Measurements from ENCODE around the gene MYMX. TPM values are rescaled to one million over a fixed set of nuclear protein-coding genes. Genes with fewer than 3 reads are reported as not detected.

MYMX gene
- total and polyA plus RNA-seq, 2 of the 13 experiments (the other 11 are each of a cell fraction or from before 2014, with no cell fraction given): not detected

DNA sequence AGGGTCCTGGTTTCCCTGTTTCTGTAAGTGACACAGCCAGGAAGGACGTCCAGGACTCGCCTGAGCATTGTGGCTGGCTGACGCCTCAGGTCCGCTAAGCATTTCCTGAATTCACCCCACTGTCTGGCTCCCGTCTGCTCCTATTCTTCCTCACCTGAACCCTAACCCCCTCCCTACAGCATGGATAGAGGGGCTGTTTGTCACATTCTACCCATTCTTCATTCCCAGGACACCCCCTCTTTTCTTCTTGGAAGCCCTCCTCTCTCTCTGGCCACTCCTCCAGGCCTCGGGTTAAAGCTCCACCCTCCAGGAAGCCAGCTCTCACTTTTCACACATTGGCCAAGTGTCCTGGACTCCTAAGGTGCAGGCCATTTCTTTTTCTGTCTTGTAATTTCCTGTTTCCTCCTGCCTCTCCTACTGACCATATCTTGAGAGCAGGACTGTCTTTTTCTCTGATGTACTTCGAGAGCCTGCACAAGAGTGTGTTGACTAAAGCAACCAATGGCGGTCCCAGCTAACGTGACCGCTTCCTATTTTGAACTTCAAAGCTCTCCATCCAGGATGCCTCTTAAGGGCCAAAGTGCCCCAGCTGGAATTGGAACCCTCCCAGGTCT, 24.2 kb upstream of the MYMX start (continued):
- peak; percentile 55 for TF ChIP-seq RNF2 (conservative IDR thresholded peaks at IDR 0.05; ENCODE audit: low read depth)
- no peak for TF ChIP-seq MAFK (conservative IDR thresholded peaks at IDR 0.05 in 1 of 2, IDR thresholded peaks at IDR 0.05 in 1 of 2; ENCODE audit: low read length in 2 of 2)
- no peak for TF ChIP-seq ZNF761 (CRISPR knock-in tag; conservative IDR thresholded peaks at IDR 0.05)
- TF ChIP-seq ZNF350 (CRISPR knock-in tag; IDR thresholded peaks at IDR 0.05; ENCODE audit: borderline replicate concordance, low read depth): peak; percentile 20; the same call in 1 of the 2 replicates
- TF ChIP-seq JDP2 (CRISPR knock-in tag; IDR thresholded peaks at IDR 0.05; ENCODE audit: borderline replicate concordance): no peak
- TF ChIP-seq GLI4 (CRISPR knock-in tag; IDR thresholded peaks at IDR 0.05; ENCODE audit: borderline replicate concordance): no peak
- TF ChIP-seq MAFF (IDR thresholded peaks at IDR 0.05; ENCODE audit: low read depth, low read length): no peak
- no peak for TF ChIP-seq ZNF530 (CRISPR knock-in tag; IDR thresholded peaks at IDR 0.05; ENCODE audit: low read depth)
- no peak for TF ChIP-seq HOXA7 (CRISPR knock-in tag; IDR thresholded peaks at IDR 0.05)
- no peak for TF ChIP-seq WIZ (CRISPR knock-in tag; IDR thresholded peaks at IDR 0.05)
- peak; percentile 65 for TF ChIP-seq ELF3 (CRISPR knock-in tag; IDR thresholded peaks at IDR 0.05)
- TF ChIP-seq, protein P1, sequence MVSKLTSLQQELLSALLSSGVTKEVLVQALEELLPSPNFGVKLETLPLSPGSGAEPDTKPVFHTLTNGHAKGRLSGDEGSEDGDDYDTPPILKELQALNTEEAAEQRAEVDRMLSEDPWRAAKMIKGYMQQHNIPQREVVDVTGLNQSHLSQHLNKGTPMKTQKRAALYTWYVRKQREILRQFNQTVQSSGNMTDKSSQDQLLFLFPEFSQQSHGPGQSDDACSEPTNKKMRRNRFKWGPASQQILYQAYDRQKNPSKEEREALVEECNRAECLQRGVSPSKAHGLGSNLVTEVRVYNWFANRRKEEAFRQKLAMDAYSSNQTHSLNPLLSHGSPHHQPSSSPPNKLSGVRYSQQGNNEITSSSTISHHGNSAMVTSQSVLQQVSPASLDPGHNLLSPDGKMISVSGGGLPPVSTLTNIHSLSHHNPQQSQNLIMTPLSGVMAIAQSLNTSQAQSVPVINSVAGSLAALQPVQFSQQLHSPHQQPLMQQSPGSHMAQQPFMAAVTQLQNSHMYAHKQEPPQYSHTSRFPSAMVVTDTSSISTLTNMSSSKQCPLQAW (CRISPR knock-in tag; IDR thresholded peaks at IDR 0.05): no peak
- peak; percentile 45 for TF ChIP-seq SAP130 (CRISPR knock-in tag; IDR thresholded peaks at IDR 0.05; ENCODE audit: low read depth)
- TF ChIP-seq ZNF382 (CRISPR knock-in tag; IDR thresholded peaks at IDR 0.05; ENCODE audit: borderline replicate concordance): no peak
- no peak for TF ChIP-seq ZNF143 (CRISPR knock-in tag; IDR thresholded peaks at IDR 0.05)
- TF ChIP-seq, protein P2, sequence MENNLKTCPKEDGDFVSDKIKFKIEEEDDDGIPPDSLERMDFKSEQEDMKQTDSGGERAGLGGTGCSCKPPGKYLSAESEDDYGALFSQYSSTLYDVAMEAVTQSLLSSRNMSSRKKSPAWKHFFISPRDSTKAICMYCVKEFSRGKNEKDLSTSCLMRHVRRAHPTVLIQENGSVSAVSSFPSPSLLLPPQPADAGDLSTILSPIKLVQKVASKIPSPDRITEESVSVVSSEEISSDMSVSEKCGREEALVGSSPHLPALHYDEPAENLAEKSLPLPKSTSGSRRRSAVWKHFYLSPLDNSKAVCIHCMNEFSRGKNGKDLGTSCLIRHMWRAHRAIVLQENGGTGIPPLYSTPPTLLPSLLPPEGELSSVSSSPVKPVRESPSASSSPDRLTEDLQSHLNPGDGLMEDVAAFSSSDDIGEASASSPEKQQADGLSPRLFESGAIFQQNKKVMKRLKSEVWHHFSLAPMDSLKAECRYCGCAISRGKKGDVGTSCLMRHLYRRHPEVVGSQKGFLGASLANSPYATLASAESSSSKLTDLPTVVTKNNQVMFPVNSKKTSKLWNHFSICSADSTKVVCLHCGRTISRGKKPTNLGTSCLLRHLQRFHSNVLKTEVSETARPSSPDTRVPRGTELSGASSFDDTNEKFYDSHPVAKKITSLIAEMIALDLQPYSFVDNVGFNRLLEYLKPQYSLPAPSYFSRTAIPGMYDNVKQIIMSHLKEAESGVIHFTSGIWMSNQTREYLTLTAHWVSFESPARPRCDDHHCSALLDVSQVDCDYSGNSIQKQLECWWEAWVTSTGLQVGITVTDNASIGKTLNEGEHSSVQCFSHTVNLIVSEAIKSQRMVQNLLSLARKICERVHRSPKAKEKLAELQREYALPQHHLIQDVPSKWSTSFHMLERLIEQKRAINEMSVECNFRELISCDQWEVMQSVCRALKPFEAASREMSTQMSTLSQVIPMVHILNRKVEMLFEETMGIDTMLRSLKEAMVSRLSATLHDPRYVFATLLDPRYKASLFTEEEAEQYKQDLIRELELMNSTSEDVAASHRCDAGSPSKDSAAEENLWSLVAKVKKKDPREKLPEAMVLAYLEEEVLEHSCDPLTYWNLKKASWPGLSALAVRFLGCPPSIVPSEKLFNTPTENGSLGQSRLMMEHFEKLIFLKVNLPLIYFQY (CRISPR knock-in tag; IDR thresholded peaks at IDR 0.05; ENCODE audit: borderline replicate concordance): no peak
- no peak for TF ChIP-seq MAF1 (CRISPR knock-in tag; IDR thresholded peaks at IDR 0.05; ENCODE audit: borderline replicate concordance)
- peak; percentile 37; the same call in 1 of the 2 replicates for TF ChIP-seq PHF20 (CRISPR knock-in tag; IDR thresholded peaks at IDR 0.05)
- no peak for TF ChIP-seq SATB2 (CRISPR knock-in tag; IDR thresholded peaks at IDR 0.05)
- peak; percentile 38; the same call in 1 of the 2 replicates for TF ChIP-seq ZNF788 (CRISPR knock-in tag; IDR thresholded peaks at IDR 0.05; ENCODE audit: borderline replicate concordance)
- no peak for TF ChIP-seq SNAI1 (CRISPR knock-in tag; IDR thresholded peaks at IDR 0.05; ENCODE audit: borderline replicate concordance)
- no peak for TF ChIP-seq NFIB (CRISPR knock-in tag; IDR thresholded peaks at IDR 0.05; ENCODE audit: borderline replicate concordance)
- no peak for TF ChIP-seq ETV5 (CRISPR knock-in tag; IDR thresholded peaks at IDR 0.05; ENCODE audit: borderline replicate concordance)
- TF ChIP-seq NCOA5 (CRISPR knock-in tag; IDR thresholded peaks at IDR 0.05): no peak
- no peak for TF ChIP-seq ZIK1 (CRISPR knock-in tag; IDR thresholded peaks at IDR 0.05; ENCODE audit: borderline replicate concordance, low read depth)
- no peak for TF ChIP-seq NKX3-1 (CRISPR knock-in tag; IDR thresholded peaks at IDR 0.05)
- no peak for TF ChIP-seq PAF1 (CRISPR knock-in tag; IDR thresholded peaks at IDR 0.05)
